K562 (cell line): Measurements from ENCODE around the gene SYNRG. TPM values are rescaled to one million over a fixed set of nuclear protein-coding genes. Genes with fewer than 3 reads are reported as not detected.

Experiments
- ATAC-seq: fragments of 200-7000 bp; cut with Tn5 transposase; 3 replicates; pipeline ENCODE4 v1.9.1; 2020; ENCODE audit warnings: moderate library complexity
- BruUV-seq: library from RNA; stranded (reverse); fragments of 400-500 nt; replicated peaks from 2 replicates; lab custom pipeline; 2021; lab: Mats Ljungman, UMichigan
- CTCF ChIA-PET: fragments of 300-600 bp; formaldehyde crosslinking; extraction: SDS; loops from one replicate; lab custom pipeline; 2021; ENCODE audit warnings: low intra/inter-chr PET ratio; lab: Yijun Ruan, JAX
- POLR2A ChIA-PET: fragments of 300-600, 350-650 bp; sonication (Branson Sonifier 250); formaldehyde crosslinking; extraction: SDS; loops from one replicate; lab custom pipeline; 2021; ENCODE audit warnings: antibody characterized with exemption, inconsistent platforms; lab: Yijun Ruan, JAX
- DNase-seq, 4 experiments: peaks; one replicate each; pipeline versions ENCODE4 v3.0.0 to v3.0.0-alpha.2; 2011 to 2018; ENCODE audit warnings: low spot score in 3 of 4, mixed read lengths in 3 of 4; ENCODE audit errors: extremely low read depth in 1 of 4
- FAIRE-seq: peaks from 2 replicates; lab custom pipeline; 2011; peaks lifted over from hg19 to GRCh38; lab: Jason Lieb, UNC
- H2AFZ ChIP-seq: 2 replicates; pipeline ENCODE4 v1.6.0; 2011; ENCODE audit warnings: low read depth, low read length, control low read depth, inconsistent platforms
- H3K27ac ChIP-seq: fragments of 200-600 bp; 3 replicates; pipeline ENCODE4 v1.8.0; 2011; ENCODE audit warnings: low read depth, mild to moderate bottlenecking, control low read depth, inconsistent platforms, low read length, moderate library complexity, mixed read lengths; ENCODE audit errors: extremely low read depth
- H3K27me3 ChIP-seq, 2 experiments: fragments of 300-600 bp in 1 of 2; 2 replicates in 1 of 2; 3 replicates in 1 of 2; pipeline versions ENCODE4 v1.6.0 to v1.8.0; 2011; ENCODE audit warnings: inconsistent platforms in 2 of 2, low read length in 2 of 2, mild to moderate bottlenecking in 1 of 2, mixed read lengths in 1 of 2, moderate library complexity in 1 of 2; ENCODE audit not compliant: control insufficient read depth in 2 of 2, insufficient read depth in 2 of 2
- H3K36me3 ChIP-seq: fragments of 300-600 bp; 3 replicates; pipeline ENCODE4 v1.8.0; 2011; ENCODE audit warnings: mild to moderate bottlenecking, low read length, inconsistent platforms; ENCODE audit not compliant: control insufficient read depth, insufficient read depth
- H3K4me1 ChIP-seq, 2 experiments: fragments of 200-600 bp in 1 of 2; replicated peaks in 1 of 2; 2 replicates in 1 of 2; 3 replicates in 1 of 2; pipeline versions ENCODE4 v1.5.1 to v1.8.0; 2011; ENCODE audit warnings: inconsistent platforms in 2 of 2, low read length in 2 of 2, mild to moderate bottlenecking in 1 of 2, mixed read lengths in 1 of 2, moderate library complexity in 1 of 2; ENCODE audit not compliant: control insufficient read depth in 2 of 2, insufficient read depth in 2 of 2
- H3K4me2 ChIP-seq: 2 replicates; pipeline ENCODE4 v1.6.1; 2011; ENCODE audit warnings: low read length, control low read depth, inconsistent platforms, mixed read lengths; ENCODE audit not compliant: insufficient read depth
- H3K4me3 ChIP-seq: fragments of 200-600 bp; sonication (generic), shearing (Covaris generic); 2 replicates; pipeline ENCODE4 v1.5.1; 2016; ENCODE audit warnings: control low read depth, inconsistent platforms
- H3K79me2 ChIP-seq: fragments of 200-600 bp; 3 replicates; pipeline ENCODE4 v1.8.0; 2011; ENCODE audit warnings: low read length, inconsistent platforms; ENCODE audit not compliant: control insufficient read depth, insufficient read depth
- H3K9ac ChIP-seq, 2 experiments: 2 replicates each; pipeline versions ENCODE4 v1.6.0 to v1.6.1; 2011; ENCODE audit warnings: low read depth in 2 of 2, low read length in 2 of 2, control low read depth in 1 of 2, inconsistent platforms in 1 of 2, mild to moderate bottlenecking in 1 of 2, mixed read lengths in 1 of 2; ENCODE audit not compliant: insufficient read depth in 1 of 2
- H3K9me1 ChIP-seq: one replicate; pipeline ENCODE4 v1.6.0; 2011; ENCODE audit warnings: inconsistent platforms, mild to moderate bottlenecking, low read length, moderate library complexity; ENCODE audit not compliant: control insufficient read depth, insufficient read depth
- H3K9me3 ChIP-seq: replicated peaks from 2 replicates; pipeline ENCODE4 v1.5.1; 2011; ENCODE audit warnings: low read depth, low read length, inconsistent platforms; ENCODE audit not compliant: control insufficient read depth, insufficient read depth
- H4K20me1 ChIP-seq: replicated peaks from 2 replicates; pipeline ENCODE4 v1.6.1; 2011; ENCODE audit warnings: low read length, inconsistent platforms, mixed read lengths; ENCODE audit not compliant: control insufficient read depth, insufficient read depth
- DNMT1 ChIP-seq: fragments of 450-650 bp; IDR thresholded peaks from 2 replicates; pipeline ENCODE4 v1.6.1; 2016; ENCODE audit warnings: antibody characterized with exemption, mild to moderate bottlenecking
- RNF2 ChIP-seq: sonication (generic); IDR thresholded peaks from 2 replicates; pipeline ENCODE4 v1.6.1; 2016
- SRSF1 ChIP-seq: fragments of 200-400 bp; formaldehyde crosslinking; IDR thresholded peaks from 2 replicates; pipeline ENCODE4 v1.6.1; 2017; ENCODE audit warnings: mild to moderate bottlenecking, low read depth, low read length, moderate library complexity
- ZNF124 ChIP-seq: sonication (generic); formaldehyde crosslinking; IDR thresholded peaks from 2 replicates; pipeline ENCODE4 v1.8.1; 2022; ENCODE audit warnings: missing genetic modification reagents
- WGBS: fragments of 100-300 bp; shearing (Covaris generic); methylation state at CpG from one replicate; pipeline ENCODE4 v1.1.6; 2016; ENCODE audit warnings: low coverage, mixed read lengths; ENCODE audit not compliant: insufficient coverage; ENCODE audit errors: missing lambda C conversion rate; 5-methylcytosine and 5-hydroxymethylcytosine counted together
- in situ Hi-C: fragments of 300-500 bp; cut with MboI; formaldehyde crosslinking; loops from 4 replicates; pipeline ENCODE4 v1.15.0; 2018; ENCODE audit warnings: inconsistent platforms, mixed read lengths
- intact Hi-C: fragments of 100-400 bp; cut with micrococcal nuclease; formaldehyde crosslinking; loops from 2 replicates; pipeline ENCODE4 v1.14.2; 2022
- polyA plus RNA-seq, 8 experiments: library from polyadenylated mRNA; depleted of rRNA in 4 of 8; stranded (reverse) in 5 of 8; unstranded in 3 of 8; fragments of >200 nt; fragmentation: Nextera tagmentation in 2 of 8; fragmentation: Illumina TruSeq in 1 of 8; extraction: Ambion mirVana in 2 of 8; extraction: Trizol in 1 of 8; gene quantifications; 2 replicates each; pipeline versions ENCODE4 v1.2.1 to v1.2.3, GENCODE V29; 2011 to 2014; ENCODE audit warnings: inconsistent platforms in 1 of 8, missing spikeins in 1 of 8
- total RNA-seq, 7 experiments: library from RNA; depleted of rRNA in 6 of 7; stranded (reverse); fragments of >200 nt in 6 of 7; fragmentation: Illumina TruSeq in 2 of 7; extraction: Trizol in 2 of 7; gene quantifications; 2 replicates each; pipeline versions ENCODE4 v1.2.1 to v1.2.3, GENCODE V29; 2011 to 2021; ENCODE audit warnings: low replicate concordance in 1 of 7
- TF ChIP-seq, protein P1 (sequence below), 2 experiments: fragments of 450-650 bp in 1 of 2; sonication (generic) in 1 of 2; formaldehyde crosslinking in 1 of 2; IDR thresholded peaks; 2 replicates each; pipeline versions ENCODE4 v1.7.1 to v1.9.0; 2016 to 2022; ENCODE audit warnings: inconsistent platforms in 1 of 2, mild to moderate bottlenecking in 1 of 2, missing genetic modification reagents in 1 of 2
- TF ChIP-seq, protein P2 (sequence below): sonication (generic); formaldehyde crosslinking; IDR thresholded peaks from 2 replicates; pipeline ENCODE4 v1.8.0; 2022; ENCODE audit warnings: mild to moderate bottlenecking, missing genetic modification reagents

Gene SYNRG
- total and polyA plus RNA-seq, 9 of the 15 experiments (the other 6 are each of a cell fraction or from before 2014, with no cell fraction given): 2.9 to 28.2 (median 15.1) TPM

DNA sequence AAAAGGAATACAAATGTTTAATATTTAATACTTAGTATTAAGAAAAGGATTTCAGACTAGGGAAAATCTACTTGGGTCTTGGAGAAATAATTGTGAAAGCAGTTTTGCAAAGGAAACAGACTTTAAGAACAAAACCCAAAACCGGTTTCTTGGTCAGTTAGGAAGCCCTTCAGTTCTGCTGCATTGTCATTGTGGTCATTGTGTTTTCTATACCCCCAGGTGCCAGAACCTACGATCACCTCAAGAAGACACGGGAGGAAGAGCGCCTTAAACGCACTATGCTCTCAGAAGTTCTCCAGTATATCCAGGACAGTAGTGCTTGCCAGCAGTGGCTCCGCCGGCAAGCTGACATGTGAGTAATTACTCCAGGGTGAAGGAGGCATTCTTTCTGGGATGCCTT, 139.0 kb downstream of the SYNRG start:
- Histone ChIP-seq H2AFZ (no peak overlapping the region), H3K79me2 (no peaks in the 10 kb centered on the region), H3K36me3 (peaks cover 66% of the 10 kb centered on the region)
- CTCF ChIA-PET: no interaction called here
- in situ Hi-C loops: no loop called here
- TF ChIP-seq, protein P1, sequence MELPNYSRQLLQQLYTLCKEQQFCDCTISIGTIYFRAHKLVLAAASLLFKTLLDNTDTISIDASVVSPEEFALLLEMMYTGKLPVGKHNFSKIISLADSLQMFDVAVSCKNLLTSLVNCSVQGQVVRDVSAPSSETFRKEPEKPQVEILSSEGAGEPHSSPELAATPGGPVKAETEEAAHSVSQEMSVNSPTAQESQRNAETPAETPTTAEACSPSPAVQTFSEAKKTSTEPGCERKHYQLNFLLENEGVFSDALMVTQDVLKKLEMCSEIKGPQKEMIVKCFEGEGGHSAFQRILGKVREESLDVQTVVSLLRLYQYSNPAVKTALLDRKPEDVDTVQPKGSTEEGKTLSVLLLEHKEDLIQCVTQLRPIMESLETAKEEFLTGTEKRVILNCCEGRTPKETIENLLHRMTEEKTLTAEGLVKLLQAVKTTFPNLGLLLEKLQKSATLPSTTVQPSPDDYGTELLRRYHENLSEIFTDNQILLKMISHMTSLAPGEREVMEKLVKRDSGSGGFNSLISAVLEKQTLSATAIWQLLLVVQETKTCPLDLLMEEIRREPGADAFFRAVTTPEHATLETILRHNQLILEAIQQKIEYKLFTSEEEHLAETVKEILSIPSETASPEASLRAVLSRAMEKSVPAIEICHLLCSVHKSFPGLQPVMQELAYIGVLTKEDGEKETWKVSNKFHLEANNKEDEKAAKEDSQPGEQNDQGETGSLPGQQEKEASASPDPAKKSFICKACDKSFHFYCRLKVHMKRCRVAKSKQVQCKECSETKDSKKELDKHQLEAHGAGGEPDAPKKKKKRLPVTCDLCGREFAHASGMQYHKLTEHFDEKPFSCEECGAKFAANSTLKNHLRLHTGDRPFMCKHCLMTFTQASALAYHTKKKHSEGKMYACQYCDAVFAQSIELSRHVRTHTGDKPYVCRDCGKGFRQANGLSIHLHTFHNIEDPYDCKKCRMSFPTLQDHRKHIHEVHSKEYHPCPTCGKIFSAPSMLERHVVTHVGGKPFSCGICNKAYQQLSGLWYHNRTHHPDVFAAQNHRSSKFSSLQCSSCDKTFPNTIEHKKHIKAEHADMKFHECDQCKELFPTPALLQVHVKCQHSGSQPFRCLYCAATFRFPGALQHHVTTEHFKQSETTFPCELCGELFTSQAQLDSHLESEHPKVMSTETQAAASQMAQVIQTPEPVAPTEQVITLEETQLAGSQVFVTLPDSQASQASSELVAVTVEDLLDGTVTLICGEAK (IDR thresholded peaks at IDR 0.05): no peak
- TF ChIP-seq, protein P1 (CRISPR knock-in tag; IDR thresholded peaks at IDR 0.05): no peak
- TF ChIP-seq ZNF124 (no peak), DNMT1 (no peak), SRSF1 (no peak), RNF2 (no peak)
- TF ChIP-seq, protein P2, sequence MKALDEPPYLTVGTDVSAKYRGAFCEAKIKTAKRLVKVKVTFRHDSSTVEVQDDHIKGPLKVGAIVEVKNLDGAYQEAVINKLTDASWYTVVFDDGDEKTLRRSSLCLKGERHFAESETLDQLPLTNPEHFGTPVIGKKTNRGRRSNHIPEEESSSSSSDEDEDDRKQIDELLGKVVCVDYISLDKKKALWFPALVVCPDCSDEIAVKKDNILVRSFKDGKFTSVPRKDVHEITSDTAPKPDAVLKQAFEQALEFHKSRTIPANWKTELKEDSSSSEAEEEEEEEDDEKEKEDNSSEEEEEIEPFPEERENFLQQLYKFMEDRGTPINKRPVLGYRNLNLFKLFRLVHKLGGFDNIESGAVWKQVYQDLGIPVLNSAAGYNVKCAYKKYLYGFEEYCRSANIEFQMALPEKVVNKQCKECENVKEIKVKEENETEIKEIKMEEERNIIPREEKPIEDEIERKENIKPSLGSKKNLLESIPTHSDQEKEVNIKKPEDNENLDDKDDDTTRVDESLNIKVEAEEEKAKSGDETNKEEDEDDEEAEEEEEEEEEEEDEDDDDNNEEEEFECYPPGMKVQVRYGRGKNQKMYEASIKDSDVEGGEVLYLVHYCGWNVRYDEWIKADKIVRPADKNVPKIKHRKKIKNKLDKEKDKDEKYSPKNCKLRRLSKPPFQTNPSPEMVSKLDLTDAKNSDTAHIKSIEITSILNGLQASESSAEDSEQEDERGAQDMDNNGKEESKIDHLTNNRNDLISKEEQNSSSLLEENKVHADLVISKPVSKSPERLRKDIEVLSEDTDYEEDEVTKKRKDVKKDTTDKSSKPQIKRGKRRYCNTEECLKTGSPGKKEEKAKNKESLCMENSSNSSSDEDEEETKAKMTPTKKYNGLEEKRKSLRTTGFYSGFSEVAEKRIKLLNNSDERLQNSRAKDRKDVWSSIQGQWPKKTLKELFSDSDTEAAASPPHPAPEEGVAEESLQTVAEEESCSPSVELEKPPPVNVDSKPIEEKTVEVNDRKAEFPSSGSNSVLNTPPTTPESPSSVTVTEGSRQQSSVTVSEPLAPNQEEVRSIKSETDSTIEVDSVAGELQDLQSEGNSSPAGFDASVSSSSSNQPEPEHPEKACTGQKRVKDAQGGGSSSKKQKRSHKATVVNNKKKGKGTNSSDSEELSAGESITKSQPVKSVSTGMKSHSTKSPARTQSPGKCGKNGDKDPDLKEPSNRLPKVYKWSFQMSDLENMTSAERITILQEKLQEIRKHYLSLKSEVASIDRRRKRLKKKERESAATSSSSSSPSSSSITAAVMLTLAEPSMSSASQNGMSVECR (CRISPR knock-in tag): no peak
- TF ChIP-seq, all 486 proteins: peak for 0
- H3K4me3 ChIP-seq: no peak overlapping the region
- WGBS: 88% methylated on average over 7 of the region's 7 CpGs
- H3K27me3 ChIP-seq: no peaks in the 10 kb centered on the region
- H3K9ac ChIP-seq: no peak overlapping the region
- no peak for DNase-seq
- no peak for ATAC-seq
- POLR2A ChIA-PET: no interaction called here
- no peak overlapping the region for H3K27ac ChIP-seq
- H3K9me3 ChIP-seq: no peaks in the 10 kb centered on the region
- no TSS peak for BruUV-seq
- FAIRE-seq: no peak
- H3K9me1 ChIP-seq: no peaks in the 10 kb centered on the region
- H3K4me1 ChIP-seq: no peaks in the 10 kb centered on the region
- intact Hi-C loops: no loop called here
- H3K4me2 ChIP-seq: no peak overlapping the region
- no peaks in the 10 kb centered on the region for H4K20me1 ChIP-seq
